Stimulated activated CD8-positive, alpha-beta memory T cell treated with anti-CD3 and anti-CD28 coated beads, Interleukin-2, amount 100 ng/mL, for 1 hour (primary cell): ENCODE data around the gene BCL2L14.

ENCODE experiments used
- DNase-seq, 2 donors: peaks; one replicate each; pipeline ENCODE4 v3.0.0-alpha.2; 2020; ENCODE audit warnings: low read depth in 2 of 2

Gene BCL2L14, protein sequence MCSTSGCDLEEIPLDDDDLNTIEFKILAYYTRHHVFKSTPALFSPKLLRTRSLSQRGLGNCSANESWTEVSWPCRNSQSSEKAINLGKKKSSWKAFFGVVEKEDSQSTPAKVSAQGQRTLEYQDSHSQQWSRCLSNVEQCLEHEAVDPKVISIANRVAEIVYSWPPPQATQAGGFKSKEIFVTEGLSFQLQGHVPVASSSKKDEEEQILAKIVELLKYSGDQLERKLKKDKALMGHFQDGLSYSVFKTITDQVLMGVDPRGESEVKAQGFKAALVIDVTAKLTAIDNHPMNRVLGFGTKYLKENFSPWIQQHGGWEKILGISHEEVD

DNA sequence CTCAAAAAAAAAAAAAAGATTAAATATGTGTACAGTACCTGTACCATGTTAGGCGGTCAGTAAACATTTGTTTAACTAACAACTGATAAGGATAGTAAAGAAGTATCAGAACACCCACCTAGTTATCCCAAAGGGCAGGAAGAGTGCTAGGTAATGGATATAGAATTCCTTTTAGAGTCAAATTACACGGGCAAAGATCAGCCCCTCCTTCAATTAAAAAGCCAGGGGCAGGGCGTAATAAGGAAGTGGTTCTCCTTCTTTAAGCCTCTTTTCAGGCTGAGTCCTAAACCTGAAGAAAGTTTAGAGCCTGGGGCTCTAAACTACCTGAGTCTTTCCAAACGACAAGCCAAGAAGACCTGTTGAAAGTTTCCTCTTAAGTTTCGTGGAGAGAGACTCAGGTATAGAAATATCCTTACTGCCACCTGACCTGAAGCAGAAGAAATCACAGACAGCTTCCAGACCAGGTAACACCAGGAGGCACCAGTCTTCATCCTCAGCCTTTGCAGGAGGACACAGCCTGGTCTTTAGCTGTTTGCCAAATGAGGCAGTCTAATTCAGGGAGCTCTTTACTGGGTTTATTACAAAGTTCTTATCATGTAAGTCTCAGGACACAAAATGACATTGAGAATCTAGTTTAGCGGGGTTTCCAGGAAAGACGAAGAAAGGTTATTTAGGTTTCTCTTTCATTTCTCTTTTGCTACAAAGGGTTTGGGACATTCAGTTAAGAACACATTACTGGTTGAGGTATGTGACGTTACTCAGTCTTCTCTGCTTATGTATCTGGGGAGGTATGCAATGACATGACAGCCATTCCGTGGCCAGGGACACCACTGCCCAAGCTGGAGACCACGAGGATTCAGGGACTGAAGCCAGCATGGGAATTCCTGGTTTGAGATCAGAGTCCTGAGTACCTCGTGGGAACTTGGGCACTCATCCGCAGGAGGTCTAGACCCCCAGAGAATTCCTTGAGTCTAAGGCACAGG lies at the start of gene BCL2L14:
BCL2L14 (plus strand) TSS at position 266 of the 983 bp plus-strand sequence. CDS start 8,367 bp downstream, outside the sequence.
- no peak for DNase-seq

DNA sequence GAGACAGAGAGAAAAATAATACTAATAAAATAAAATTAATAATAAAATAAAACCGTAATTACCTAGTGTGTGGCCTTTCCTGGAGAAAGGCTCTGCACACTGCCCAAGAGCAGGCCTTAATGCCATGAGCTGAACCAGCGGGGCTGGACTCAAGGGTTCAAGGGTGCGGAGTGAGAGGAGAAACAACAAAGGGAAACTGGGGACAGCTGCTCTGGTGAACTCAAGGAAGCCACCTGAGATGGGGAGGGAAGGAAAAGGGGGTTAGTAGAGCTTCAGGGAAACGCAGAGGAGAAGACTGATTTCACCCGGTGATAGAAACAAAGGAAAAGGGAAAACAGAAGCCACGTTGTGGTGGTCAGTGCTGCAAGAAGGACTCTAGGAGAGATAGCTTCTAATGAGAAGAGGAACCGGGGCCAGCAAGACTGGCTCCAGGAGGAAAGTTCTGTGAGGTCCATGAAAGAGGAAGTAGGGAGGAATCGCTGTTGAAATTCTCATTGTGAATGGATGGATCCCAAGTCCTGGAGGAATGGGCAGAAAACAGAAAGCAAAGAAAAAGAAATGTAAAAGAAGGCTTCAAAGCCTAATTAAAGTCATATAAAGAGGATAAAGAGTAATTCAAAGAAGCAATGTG lies 48.3 kb upstream of the BCL2L14 start:
- no peak for DNase-seq

- DNase-seq, result no peak
These were observed 47.3 kb upstream of the BCL2L14 start for GRCh38 chr12:12023456-12023855.

GRCh38 chr12:12024911-12025682 lies 45.6 kb upstream of the BCL2L14 start:
- no peak for DNase-seq

DNA sequence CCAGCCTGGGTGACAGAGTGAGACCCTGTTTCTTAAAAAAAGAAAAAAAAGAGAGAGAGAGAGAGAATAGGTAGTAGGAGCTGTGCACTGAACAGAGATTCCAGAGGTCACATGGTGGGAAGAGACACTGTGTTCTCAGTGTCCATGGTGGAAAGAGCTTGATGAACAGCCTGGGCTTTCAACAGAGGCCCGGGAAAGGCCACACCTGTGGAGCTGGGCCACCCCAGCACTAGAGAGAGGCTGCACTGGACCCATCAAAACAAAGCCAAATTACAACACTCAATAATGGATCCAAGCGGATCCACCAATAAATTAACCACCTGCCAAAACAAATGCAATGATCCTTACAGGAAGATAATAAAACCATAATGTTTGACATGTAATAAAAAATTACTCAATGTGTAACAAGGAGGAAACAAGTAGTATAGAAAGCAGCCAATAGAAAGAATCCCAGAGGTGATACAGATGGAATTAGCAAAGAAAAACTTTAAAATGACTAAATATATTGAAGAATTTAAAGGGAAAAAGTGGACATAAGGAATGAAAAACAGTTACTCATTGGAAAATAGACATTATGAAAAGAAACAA lies 44.8 kb upstream of the BCL2L14 start:
- DNase-seq, result no peak

DNA sequence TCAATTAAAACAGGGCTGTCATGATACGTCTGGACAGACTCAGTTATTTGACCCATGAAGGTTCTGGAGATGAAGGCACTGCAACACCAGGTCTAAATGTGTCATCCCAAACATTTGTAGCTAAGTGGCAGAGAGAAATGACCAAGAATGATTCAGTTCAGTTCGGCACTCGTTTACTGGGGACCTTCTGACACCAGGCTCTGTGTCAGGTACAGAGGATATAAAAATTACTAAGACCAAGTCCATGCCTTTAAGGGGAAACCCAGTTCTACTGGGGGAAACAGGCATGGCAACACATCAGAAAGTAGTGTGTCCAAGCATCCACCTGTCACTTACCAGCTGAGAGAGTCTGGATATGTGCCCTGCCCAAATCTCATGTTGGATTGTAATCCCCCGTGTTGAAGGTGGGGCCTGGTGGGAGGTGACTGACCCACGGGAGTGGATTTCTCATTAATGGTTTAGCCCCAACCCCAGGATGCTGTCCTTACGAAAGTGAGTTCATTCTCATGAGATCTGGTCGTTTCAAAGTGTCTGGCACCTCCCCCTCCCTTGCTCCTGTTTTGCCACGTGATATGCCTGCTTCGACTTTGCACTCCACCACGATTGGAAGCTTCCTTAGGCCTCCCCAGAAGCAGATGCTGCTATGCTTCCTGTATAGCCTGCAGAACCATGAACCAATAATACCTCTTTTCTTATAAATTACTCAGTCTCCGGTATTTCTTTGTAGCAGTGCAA lies 41.9 kb upstream of the BCL2L14 start:
- no peak for DNase-seq

- no peak for DNase-seq
These were observed 41.1 kb upstream of the BCL2L14 start for GRCh38 chr12:12029653-12030052.

DNA sequence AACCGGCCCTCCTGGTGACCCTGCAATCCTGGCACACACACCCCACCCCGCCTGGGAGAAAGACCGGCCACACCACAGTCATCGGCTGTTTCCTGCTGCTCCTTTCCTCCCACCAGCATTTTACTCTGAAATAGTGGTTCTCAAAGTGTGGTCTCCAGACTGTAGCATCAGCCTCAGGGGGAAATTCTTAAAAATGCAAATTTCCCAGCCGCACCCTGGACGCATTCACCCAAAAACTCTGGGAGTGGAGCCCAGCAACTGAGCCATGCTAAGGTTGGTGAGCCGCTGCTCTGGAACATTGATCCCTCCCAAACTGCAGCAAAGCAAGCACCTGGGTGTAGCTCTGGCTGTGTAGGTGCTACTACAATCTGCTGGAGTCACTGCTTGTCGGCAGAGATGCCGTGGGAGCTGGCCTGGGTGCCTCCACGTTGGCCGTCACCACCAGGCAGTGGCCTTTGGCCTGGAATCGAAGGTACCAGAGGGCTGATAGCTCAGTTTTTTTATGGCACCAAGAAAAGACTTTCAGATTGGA lies 38.4 kb upstream of the BCL2L14 start:
- DNase-seq, result no peak

DNA sequence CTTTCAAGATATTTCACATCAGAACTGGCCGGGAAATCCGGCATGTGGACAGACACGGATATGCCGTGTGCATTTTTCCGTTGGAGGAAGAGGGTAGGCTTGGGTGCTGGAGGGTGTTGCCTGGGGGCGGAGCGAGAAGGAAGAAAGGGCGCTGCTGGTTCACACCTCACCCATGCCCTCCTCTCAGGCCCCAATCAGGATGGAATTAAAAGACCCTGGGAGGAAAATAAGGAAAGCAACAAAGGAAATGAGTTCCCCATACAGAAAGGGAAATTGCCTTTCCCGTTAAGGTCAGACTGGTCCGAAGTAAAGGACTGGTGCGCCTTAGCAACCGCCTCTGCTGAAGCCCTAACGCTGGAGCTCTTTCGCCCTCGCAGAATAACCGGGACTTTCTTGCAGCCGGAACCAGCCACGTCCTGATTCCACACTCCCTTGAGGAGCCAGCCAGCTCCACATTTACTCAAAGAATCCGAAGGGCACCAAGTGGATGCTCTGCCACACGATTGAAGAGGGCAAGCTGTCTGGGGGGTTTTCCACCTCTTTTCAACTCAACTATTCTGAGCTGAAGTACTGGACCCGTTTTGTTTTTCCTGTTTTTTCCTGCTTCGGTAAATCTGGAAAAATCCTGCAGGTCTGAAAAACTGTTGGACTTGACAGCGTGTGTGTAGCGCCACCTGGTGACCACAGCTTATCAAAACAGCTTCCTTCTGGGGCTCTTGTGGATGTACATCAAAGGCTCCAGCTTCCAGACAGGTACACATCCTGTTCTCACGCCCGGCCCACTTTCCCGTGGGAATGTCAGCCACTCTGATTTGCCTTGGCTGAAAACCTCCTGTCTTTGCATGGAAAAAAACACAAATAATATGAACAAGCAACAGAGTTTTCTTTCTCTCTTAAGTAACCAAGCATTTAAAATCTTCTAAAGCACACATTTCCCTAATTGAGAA lies 37.6 kb upstream of the BCL2L14 start:
- DNase-seq, result peak; percentile 38 to 55

- no peak for DNase-seq
These were observed 36.9 kb upstream of the BCL2L14 start for GRCh38 chr12:12033824-12034223.

DNA sequence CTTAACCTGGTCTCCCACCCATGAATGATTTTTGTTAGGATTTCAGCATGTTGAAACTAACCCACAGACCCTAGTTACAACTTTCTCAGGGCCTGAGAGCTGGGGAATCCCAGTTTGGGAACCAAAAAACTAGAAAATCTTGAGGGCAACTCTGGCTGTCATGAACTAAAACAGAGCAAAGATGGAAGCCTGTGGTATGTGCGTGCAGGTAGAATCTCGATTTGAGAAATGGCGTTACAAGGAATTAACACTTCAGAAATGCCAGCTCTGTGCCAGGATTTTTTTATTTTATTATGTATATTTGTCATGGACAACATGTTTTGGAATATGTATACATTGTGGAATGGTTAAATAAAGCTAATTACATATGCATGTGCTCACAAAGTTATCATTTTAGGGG lies 36.4 kb upstream of the BCL2L14 start:
- no peak for DNase-seq

- no peak for DNase-seq
These were observed 35.5 kb upstream of the BCL2L14 start for GRCh38 chr12:12035229-12035628.

GRCh38 chr12:12036901-12037300 lies 33.8 kb upstream of the BCL2L14 start:
- DNase-seq, result no peak

DNA sequence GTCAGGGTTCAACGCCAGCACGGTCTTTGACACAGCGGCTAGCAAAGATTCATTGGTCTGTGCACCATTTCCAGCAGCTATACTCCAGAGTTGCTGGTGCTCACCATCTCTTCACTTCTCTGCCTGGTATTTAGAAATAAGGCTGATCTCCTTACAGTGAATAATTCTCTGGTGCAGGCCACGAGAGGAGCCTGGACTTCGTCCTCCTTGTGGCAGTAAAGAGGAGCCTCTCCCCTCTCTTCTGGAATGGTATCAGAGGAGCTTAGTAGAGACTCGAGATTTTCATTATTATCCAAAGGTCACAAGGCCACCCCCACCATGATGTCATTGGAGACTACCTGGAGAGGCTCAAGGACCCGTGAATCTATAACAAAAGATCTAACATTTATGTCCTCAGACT lies 30.8 kb upstream of the BCL2L14 start:
- no peak for DNase-seq

DNA sequence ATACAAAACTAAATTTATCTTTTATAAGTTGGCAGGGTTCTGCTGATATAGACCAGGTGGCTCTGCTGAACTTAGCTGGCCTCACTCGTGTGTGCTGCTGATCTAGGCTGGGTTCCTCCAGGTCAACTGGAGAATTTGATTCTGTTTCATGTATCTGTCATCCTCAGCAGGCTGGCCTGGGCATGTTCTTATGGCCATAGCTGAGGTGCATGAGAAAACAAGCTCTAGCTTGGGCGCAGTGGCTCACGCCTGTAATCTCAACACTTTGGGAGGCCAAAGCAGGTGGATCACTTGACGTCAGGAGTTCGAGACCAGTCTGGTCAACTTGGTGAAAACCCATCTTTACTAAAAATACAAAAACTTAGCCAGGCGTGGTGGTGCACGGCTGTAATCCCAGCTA lies 24.3 kb upstream of the BCL2L14 start:
- no peak for DNase-seq

DNA sequence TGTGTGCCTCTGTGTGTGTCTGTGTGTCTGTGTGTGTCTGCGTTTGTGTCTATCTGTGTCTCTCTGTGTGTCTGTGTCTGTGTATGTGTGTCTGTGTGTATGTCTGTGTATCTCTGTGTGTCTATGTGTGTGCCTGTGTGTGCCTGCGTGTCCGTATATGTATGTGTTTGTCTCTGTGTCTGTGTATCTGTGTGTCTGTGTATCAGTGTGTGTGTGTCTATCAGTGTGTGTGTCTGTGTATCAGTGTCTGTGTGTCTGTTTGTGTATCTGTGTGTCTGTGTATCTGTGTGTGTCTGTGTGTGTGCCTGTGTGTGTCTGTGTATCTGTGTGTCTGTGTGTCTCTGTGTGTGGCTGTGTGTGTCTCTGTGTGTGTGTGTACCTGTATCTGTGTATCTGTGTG lies 23.1 kb upstream of the BCL2L14 start:
- DNase-seq, result no peak

GRCh38 chr12:12048266-12048665 lies 22.5 kb upstream of the BCL2L14 start:
- DNase-seq, result no peak

GRCh38 chr12:12048714-12049113 lies 22.0 kb upstream of the BCL2L14 start:
- DNase-seq, result no peak

GRCh38 chr12:12051668-12052067 lies 19.1 kb upstream of the BCL2L14 start:
- no peak for DNase-seq
